Transverse colon (tissue), 4 donors: ENCODE measurements around the gene CCDC110. TPM values are rescaled to one million over a fixed set of nuclear protein-coding genes. Genes with fewer than 3 reads are reported as not detected.

Experiments used
- DNase-seq: peaks from one replicate; pipeline ENCODE4 v3.0.0-alpha.2; 2019
- H3K27ac ChIP-seq, 4 donors: fragments of 200-600 bp; sonication (generic); 2 replicates each; pipeline ENCODE4 v1.5.1; 2016 to 2018; ENCODE audit warnings: inconsistent platforms in 4 of 4
- H3K27me3 ChIP-seq: fragments of 200-600 bp; sonication (generic); 2 replicates; pipeline ENCODE4 v1.5.1; 2017; ENCODE audit warnings: inconsistent platforms
- H3K36me3 ChIP-seq, 4 donors: fragments of 200-600 bp; sonication (generic); 2 replicates each; pipeline ENCODE4 v1.5.1; 2017 to 2019; ENCODE audit warnings: inconsistent platforms in 4 of 4
- H3K4me1 ChIP-seq, 4 donors: fragments of 200-600 bp; sonication (generic); 2 replicates each; pipeline ENCODE4 v1.5.1; 2017 to 2020; ENCODE audit warnings: inconsistent platforms in 4 of 4
- H3K4me3 ChIP-seq, 4 donors: fragments of 200-600 bp; sonication (generic); 1 replicate in 1 of 4; 2 replicates in 3 of 4; pipeline versions ENCODE4 v1.5.1 to v1.6.1; 2017 to 2019; ENCODE audit warnings: inconsistent platforms in 4 of 4
- H3K9me3 ChIP-seq, 2 donors: fragments of 200-600 bp; sonication (generic); 2 replicates each; pipeline ENCODE4 v1.5.1; 2017 to 2019; ENCODE audit warnings: inconsistent platforms in 2 of 2
- CTCF ChIP-seq, 5 experiments: fragments of 200-600 bp in 3 of 5; fragments of 450-650 bp in 2 of 5; sonication (generic) in 3 of 5; IDR thresholded peaks; 1 replicate in 2 of 5; 2 replicates in 3 of 5; pipeline ENCODE4 v1.5.1; 2016 to 2017; ENCODE audit warnings: antibody characterized with exemption in 5 of 5, inconsistent platforms in 3 of 5, mild to moderate bottlenecking in 2 of 5, moderate library complexity in 1 of 5
- EP300 ChIP-seq: sonication (generic); formaldehyde crosslinking; IDR thresholded peaks from one replicate; pipeline ENCODE4 v1.6.1; 2017; ENCODE audit warnings: antibody characterized with exemption, low read depth
- POLR2A ChIP-seq: fragments of 450-650 bp; IDR thresholded peaks from one replicate; pipeline ENCODE4 v1.6.1; 2016; ENCODE audit warnings: antibody characterized with exemption, mild to moderate bottlenecking, moderate library complexity
- POLR2AphosphoS5 ChIP-seq, 3 donors: sonication (generic); formaldehyde crosslinking; IDR thresholded peaks; one replicate each; pipeline ENCODE4 v1.6.1; 2016; ENCODE audit warnings: antibody characterized with exemption in 3 of 3
- WGBS, 2 donors: methylation state at CpG; one replicate each; pipeline ENCODE4 v1.1.5; 2018; ENCODE audit warnings: low coverage in 1 of 2; 5-methylcytosine and 5-hydroxymethylcytosine counted together
- in situ Hi-C, 4 donors: fragments of 200-750 bp; cut with MboI; loops; one replicate each; pipeline versions ENCODE4 v1.15.0 to v1.15.1; 2017; ENCODE audit warnings: low sequenced_read_pairs in 3 of 4, low pct_ligation_motif_present in 1 of 4, low pct_unique_long_range_greater_than_20kb in 1 of 4
- intact Hi-C: fragments of 100-400 bp; cut with DNase I; formaldehyde crosslinking; loops from one replicate; pipeline ENCODE4 v1.15.1; 2023; ENCODE audit warnings: low total_unique reads
- total RNA-seq, 4 donors: library from RNA; depleted of rRNA; stranded (reverse); fragments of >200 nt; gene quantifications; one replicate each; pipeline ENCODE4 v1.1.0, GENCODE V29; 2016

Gene CCDC110
- total RNA-seq, 4 donors from 2014 or later: 2.5 to 3.0 TPM; not detected in 2

GRCh38 chr4:185502386-185502785 lies 30.9 kb upstream of the CCDC110 start:
- no peak overlapping the region for H3K4me3 ChIP-seq
- no peak for TF ChIP-seq POLR2A
- no peak for TF ChIP-seq EP300
- TF ChIP-seq POLR2AphosphoS5 (IDR thresholded peaks at IDR 0.05): no peak
- TF ChIP-seq CTCF (IDR thresholded peaks at IDR 0.05): no peak
- intact Hi-C loops (no loop called here), in situ Hi-C loops (no loop called here)
- 81 to 88% methylated on average over 9 to 11 of the region's 11 CpGs for WGBS, 2 donors
- DNase-seq: no peak
- peaks cover 0 to 11% (median 0%) of the 10 kb centered on the region in 4 donors for H3K4me1 ChIP-seq
- H3K36me3 ChIP-seq: no peaks in the 10 kb centered on the region
- no peak overlapping the region for H3K27ac ChIP-seq
- no peaks in the 10 kb centered on the region for H3K9me3 ChIP-seq
- no peaks in the 10 kb centered on the region for H3K27me3 ChIP-seq

DNA sequence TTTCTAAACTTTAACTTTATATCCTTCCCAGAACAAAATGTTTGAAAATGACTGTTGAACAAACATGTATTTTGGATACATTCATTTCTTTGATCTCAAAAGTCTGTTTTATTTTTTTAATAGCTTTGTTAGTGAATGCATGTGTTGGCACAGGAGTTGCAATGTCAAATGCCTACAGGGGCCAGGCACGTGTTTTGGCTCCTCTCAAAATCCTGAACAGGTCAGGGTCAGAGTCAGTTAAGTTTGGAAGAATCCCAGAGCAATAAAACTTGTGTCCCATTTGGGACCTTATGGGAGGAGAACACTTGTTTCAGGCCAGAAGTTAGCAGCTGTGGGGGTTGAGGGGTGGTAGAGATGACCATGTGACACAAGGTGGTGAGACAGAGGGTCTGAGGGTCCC lies 29.0 kb upstream of the CCDC110 start:
- H3K27ac ChIP-seq: no peak overlapping the region
- intact Hi-C loops (no loop called here), in situ Hi-C loops (no loop called here)
- peaks cover 0 to 11% (median 0%) of the 10 kb centered on the region in 4 donors for H3K4me1 ChIP-seq
- TF ChIP-seq CTCF (IDR thresholded peaks at IDR 0.05) (no peak), POLR2A (no peak), POLR2AphosphoS5 (IDR thresholded peaks at IDR 0.05) (no peak), EP300 (no peak)
- H3K9me3 ChIP-seq: no peaks in the 10 kb centered on the region
- no peaks in the 10 kb centered on the region for H3K27me3 ChIP-seq
- DNase-seq: no peak
- 29% methylated on average over 1 of the region's 1 CpG; no CpG with 5 or more reads in 1 of the 2 donors for WGBS, 2 donors
- no peak overlapping the region for H3K4me3 ChIP-seq
- H3K36me3 ChIP-seq: no peaks in the 10 kb centered on the region

- Histone ChIP-seq H3K4me3 (no peak overlapping the region), H3K9me3 (no peaks in the 10 kb centered on the region), H3K27me3 (no peaks in the 10 kb centered on the region), H3K4me1 (peaks cover 0 to 10% (median 0%) of the 10 kb centered on the region in 4 donors), H3K36me3 (no peaks in the 10 kb centered on the region), H3K27ac (no peak overlapping the region)
- 84 to 94% methylated on average over 2 to 9 of the region's 9 CpGs for WGBS, 2 donors
- in situ Hi-C loops (no loop called here), intact Hi-C loops (no loop called here)
- no peak for DNase-seq
- TF ChIP-seq POLR2AphosphoS5 (IDR thresholded peaks at IDR 0.05): peak in 1 of 3 donors; percentile 9
- no peak for TF ChIP-seq EP300
Measured at GRCh38 chr4:185500035-185500434, 28.5 kb upstream of the CCDC110 start.

DNA sequence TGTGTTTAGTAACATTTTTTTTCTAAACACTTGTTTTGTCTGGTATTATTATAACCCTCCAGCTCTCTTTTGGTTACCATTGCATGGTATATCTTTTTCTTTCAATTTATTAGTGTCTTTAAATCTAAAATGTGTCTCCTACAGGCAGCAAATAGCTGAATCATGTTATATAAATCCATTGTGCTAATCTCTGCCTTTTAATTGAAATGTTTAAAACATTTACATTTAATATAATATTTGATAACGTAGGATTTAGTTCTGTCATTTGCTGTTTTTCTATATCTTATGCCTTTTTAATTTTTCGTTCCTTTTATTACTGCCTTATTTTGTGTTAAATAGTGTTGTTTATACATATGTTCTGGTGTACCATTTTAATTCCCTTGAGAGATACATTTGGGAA lies 17.1 kb upstream of the CCDC110 start:
- in situ Hi-C loops: loop anchor here in 1 of 4 donors (10.0 kb wide), 1 partner anchor 96 kb away; no protein-coding TSS in a partner anchor
- no peaks in the 10 kb centered on the region for H3K36me3 ChIP-seq
- H3K27ac ChIP-seq: no peak overlapping the region
- intact Hi-C loops: no loop called here
- 83 to 89% methylated on average over 2 of the region's 2 CpGs for WGBS, 2 donors
- no peak for DNase-seq
- TF ChIP-seq EP300 (no peak), POLR2AphosphoS5 (IDR thresholded peaks at IDR 0.05) (no peak), CTCF (IDR thresholded peaks at IDR 0.05) (no peak), POLR2A (no peak)
- H3K9me3 ChIP-seq: peaks cover 7 to 11% of the 10 kb centered on the region in 2 donors
- no peaks in the 10 kb centered on the region for H3K4me1 ChIP-seq
- H3K4me3 ChIP-seq: no peak overlapping the region
- peaks cover 3% of the 10 kb centered on the region for H3K27me3 ChIP-seq

- H3K4me1 ChIP-seq: no peaks in the 10 kb centered on the region
- H3K27me3 ChIP-seq: peaks cover 7% of the 10 kb centered on the region
- no peaks in the 10 kb centered on the region for H3K36me3 ChIP-seq
- DNase-seq: no peak
- H3K4me3 ChIP-seq: no peak overlapping the region
- H3K9me3 ChIP-seq: no peaks in the 10 kb centered on the region
- H3K27ac ChIP-seq: no peak overlapping the region
- TF ChIP-seq CTCF (IDR thresholded peaks at IDR 0.05): no peak
- no peak for TF ChIP-seq EP300
- TF ChIP-seq POLR2A: no peak
- no peak for TF ChIP-seq POLR2AphosphoS5 (IDR thresholded peaks at IDR 0.05)
- 89 to 95% methylated on average over 2 of the region's 2 CpGs for WGBS, 2 donors
- in situ Hi-C loops (loop anchor here in 1 of 4 donors (10.0 kb wide), 1 partner anchor 103 kb away; no protein-coding TSS in a partner anchor), intact Hi-C loops (no loop called here)
Measured at GRCh38 chr4:185481401-185481800, 9.9 kb upstream of the CCDC110 start.
